Measurements from ENCODE around the gene CDH13. TPM values are rescaled to one million over a fixed set of nuclear protein-coding genes. Genes with fewer than 3 reads are reported as not detected.

CDH13 gene
- total and polyA plus RNA-seq, 2 of the 8 experiments (the other 6 are each of a cell fraction or from before 2014, with no cell fraction given): 2.3 to 2.4 TPM

DNA sequence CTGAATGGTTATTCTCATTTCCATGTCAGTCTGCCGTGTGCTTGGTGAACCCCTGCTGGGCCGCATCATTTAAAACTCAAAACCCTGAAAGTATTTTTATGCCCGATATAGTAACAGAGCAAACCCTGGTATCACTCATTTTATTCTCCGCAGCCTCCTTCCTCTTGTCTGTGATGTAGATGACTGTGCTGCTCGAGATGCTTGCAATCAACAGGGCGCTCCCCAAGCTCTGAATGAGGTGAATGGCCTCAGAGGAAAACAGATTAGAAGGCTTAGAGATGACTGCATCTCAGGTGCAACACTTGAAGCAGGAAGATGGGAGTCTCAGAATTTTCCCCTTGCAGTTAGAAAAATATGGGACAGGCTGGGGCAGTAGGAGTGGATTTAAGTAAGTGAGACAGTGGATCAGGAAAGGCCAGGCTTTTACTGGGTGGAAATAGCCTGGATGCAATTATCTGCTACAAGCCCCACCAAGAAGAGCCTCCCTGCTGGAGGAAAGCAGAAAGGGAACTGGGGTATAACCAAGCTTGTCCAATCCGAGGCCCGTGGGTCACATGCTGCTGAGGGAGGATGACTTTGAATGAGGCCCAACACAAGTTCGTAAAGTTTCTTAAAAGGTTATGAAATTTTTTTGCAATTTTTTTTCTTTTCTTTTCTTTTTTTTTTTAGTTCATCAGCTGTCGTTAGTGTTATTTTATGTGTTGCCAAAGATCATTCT lies 166.9 kb downstream of the CDH13 start:
- H3K9me3 ChIP-seq (ENCODE audit: insufficient read depth in 2 of 2, low read depth in 1 of 2, low read length in 1 of 2): no peaks in the 10 kb centered on the region
- H3K18ac ChIP-seq (ENCODE audit: extremely low read depth, low read length): no peak overlapping the region
- peaks cover 0 to 5% (median 1%) of the 10 kb centered on the region in 4 experiments; a peak in 4 of 7 replicates for H3K4me1 ChIP-seq (replicated peaks in 1 of 4; ENCODE audit: control insufficient read depth in 3 of 4, insufficient read depth in 4 of 4, low read length in 3 of 4)
- H3K9ac ChIP-seq (replicated peaks in 1 of 4; ENCODE audit: extremely low read depth in 1 of 4, low read depth in 3 of 4, low read length in 3 of 4): no peak overlapping the region
- no peak overlapping the region for H3K14ac ChIP-seq (ENCODE audit: insufficient read length)
- 66% methylated on average over 10 of the region's 10 CpGs; no CpG with 5 or more reads in 1 of the 2 experiments for WGBS, 2 experiments (ENCODE audit: extremely low coverage in 1 of 2, insufficient coverage in 1 of 2, insufficient read length in 1 of 2, insufficient replicate concordance in 2 of 2, low coverage in 1 of 2, low lambda C conversion rate in 2 of 2, missing lambda C conversion rate in 1 of 2)
- H3K4me3 ChIP-seq (ENCODE audit: extremely low read depth in 1 of 4, insufficient read depth in 2 of 4, low read depth in 3 of 4, low read length in 4 of 4): no peak overlapping the region
- H4K91ac ChIP-seq (replicated peaks; ENCODE audit: insufficient read length, low read length): no peak overlapping the region
- no peak overlapping the region for H2BK12ac ChIP-seq (ENCODE audit: low read depth, low read length)
- no peak for DNase-seq (ENCODE audit: low read depth in 1 of 2, low spot score in 2 of 2)
- H2BK15ac ChIP-seq (ENCODE audit: low read length): no peak overlapping the region
- H3K79me2 ChIP-seq (ENCODE audit: control insufficient read depth in 1 of 2, insufficient read depth in 2 of 2, low read length in 2 of 2): no peaks in the 10 kb centered on the region
- H3K36me3 ChIP-seq (ENCODE audit: control insufficient read depth in 2 of 4, insufficient read depth in 4 of 4, low read length in 3 of 4): no peaks in the 10 kb centered on the region
- H3K79me1 ChIP-seq (ENCODE audit: low read depth, low read length): no peaks in the 10 kb centered on the region
- no peak overlapping the region for H3K27ac ChIP-seq (ENCODE audit: low read depth, low read length)
- no peak overlapping the region for H3K56ac ChIP-seq (replicated peaks; ENCODE audit: insufficient read length, low read depth, low read length)
- H2AK5ac ChIP-seq (ENCODE audit: low read depth, low read length): no peak overlapping the region
- POLR2A ChIA-PET (ENCODE audit: partially characterized antibody): no interaction called here
- no peak overlapping the region; the same call in 1 of the 2 replicates for H2AFZ ChIP-seq (ENCODE audit: low read length)
- FAIRE-seq: no peak
- H3K27me3 ChIP-seq (replicated peaks in 1 of 4; ENCODE audit: control insufficient read depth in 3 of 4, extremely low read depth in 1 of 4, insufficient read depth in 3 of 4, low read length in 3 of 4): no peaks in the 10 kb centered on the region
- no peaks in the 10 kb centered on the region for H4K20me1 ChIP-seq (replicated peaks in 1 of 2; ENCODE audit: control insufficient read depth in 1 of 2, insufficient read depth in 2 of 2, low read length in 2 of 2)
- no peak overlapping the region for H2BK20ac ChIP-seq (ENCODE audit: low read length)
- CTCF ChIA-PET (ENCODE audit: partially characterized antibody): interaction anchor here (0.6 to 1.7 kb wide), 5 partner anchors 11 to 320 kb away, joined by 3 read pairs; no protein-coding TSS in a partner anchor
- H3K23me2 ChIP-seq (ENCODE audit: low read depth, low read length): no peaks in the 10 kb centered on the region
- H2BK120ac ChIP-seq (replicated peaks; ENCODE audit: low read depth, low read length): no peak overlapping the region
- H4K5ac ChIP-seq (ENCODE audit: insufficient read length, low read depth, low read length): no peak overlapping the region
- H3K4me2 ChIP-seq (ENCODE audit: insufficient read depth in 1 of 2, low read depth in 2 of 2, low read length in 2 of 2): no peak overlapping the region
- no peak overlapping the region for H4K8ac ChIP-seq (ENCODE audit: extremely low read depth, insufficient read depth, low read length)
- H3K4ac ChIP-seq (replicated peaks; ENCODE audit: insufficient read length, low read depth, low read length): no peak overlapping the region
- no peak overlapping the region for H3K23ac ChIP-seq (ENCODE audit: insufficient read length)
- H2BK5ac ChIP-seq (ENCODE audit: low read depth, low read length): no peak overlapping the region
- TF ChIP-seq TEAD4 (IDR thresholded peaks at IDR 0.05; ENCODE audit: low read depth, low read length) (no peak), BACH1 (IDR thresholded peaks at IDR 0.05; ENCODE audit: low read length) (no peak), FOSL1 (IDR thresholded peaks at IDR 0.05; ENCODE audit: insufficient read depth, low read depth, low read length) (no peak), BRCA1 (IDR thresholded peaks at IDR 0.05; ENCODE audit: low read depth, low read length) (no peak), RXRA (IDR thresholded peaks at IDR 0.05; ENCODE audit: insufficient read depth, low read depth, low read length) (no peak), RAD21 (IDR thresholded peaks at IDR 0.05 in 1 of 2, conservative IDR thresholded peaks at IDR 0.05 in 1 of 2; ENCODE audit: low read depth in 2 of 2, low read length in 2 of 2) (no peak), YY1 (IDR thresholded peaks at IDR 0.05; ENCODE audit: low read depth, low read length) (no peak), SP2 (IDR thresholded peaks at IDR 0.05; ENCODE audit: low read length) (no peak), POU5F1 (IDR thresholded peaks at IDR 0.05; ENCODE audit: low read depth, low read length) (no peak), MAFK (IDR thresholded peaks at IDR 0.05; ENCODE audit: low read depth, low read length) (no peak), EGR1 (IDR thresholded peaks at IDR 0.05; ENCODE audit: borderline replicate concordance, low read depth, low read length) (no peak), SUZ12 (IDR thresholded peaks at IDR 0.05; ENCODE audit: low read length) (no peak)
- TF ChIP-seq, protein P1, sequence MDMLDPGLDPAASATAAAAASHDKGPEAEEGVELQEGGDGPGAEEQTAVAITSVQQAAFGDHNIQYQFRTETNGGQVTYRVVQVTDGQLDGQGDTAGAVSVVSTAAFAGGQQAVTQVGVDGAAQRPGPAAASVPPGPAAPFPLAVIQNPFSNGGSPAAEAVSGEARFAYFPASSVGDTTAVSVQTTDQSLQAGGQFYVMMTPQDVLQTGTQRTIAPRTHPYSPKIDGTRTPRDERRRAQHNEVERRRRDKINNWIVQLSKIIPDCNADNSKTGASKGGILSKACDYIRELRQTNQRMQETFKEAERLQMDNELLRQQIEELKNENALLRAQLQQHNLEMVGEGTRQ (IDR thresholded peaks at IDR 0.05; ENCODE audit: low read length): no peak
